Epithelial cell of proximal tubule (primary cell): Measurements from ENCODE around the gene PKHD1. TPM values are rescaled to one million over a fixed set of nuclear protein-coding genes. Genes with fewer than 3 reads are reported as not detected.
A peak's percentile ranks its signal among the peaks of the same experiment; 100 is the strongest.

Source experiments
- DNase-seq: peaks from one replicate; pipeline ENCODE4 v3.0.0-alpha.2; 2011; ENCODE audit warnings: low read depth
- H3K4me3 ChIP-seq: 2 replicates; pipeline ENCODE4 v1.5.1; 2011; ENCODE audit warnings: low read depth, mild to moderate bottlenecking, low read length
- total RNA-seq: library from RNA; depleted of rRNA; stranded (reverse); fragments of >200 nt; gene quantifications from 2 replicates; pipeline ENCODE4 v1.2.3, GENCODE V29; 2015
- TF ChIP-seq, protein P1 (sequence below): conservative IDR thresholded peaks from 2 replicates; pipeline ENCODE4 v1.5.1; 2012; ENCODE audit warnings: low read depth, mild to moderate bottlenecking, low read length

Gene PKHD1
- total RNA-seq, 1 donor from 2014 or later: 1.7 TPM

DNA sequence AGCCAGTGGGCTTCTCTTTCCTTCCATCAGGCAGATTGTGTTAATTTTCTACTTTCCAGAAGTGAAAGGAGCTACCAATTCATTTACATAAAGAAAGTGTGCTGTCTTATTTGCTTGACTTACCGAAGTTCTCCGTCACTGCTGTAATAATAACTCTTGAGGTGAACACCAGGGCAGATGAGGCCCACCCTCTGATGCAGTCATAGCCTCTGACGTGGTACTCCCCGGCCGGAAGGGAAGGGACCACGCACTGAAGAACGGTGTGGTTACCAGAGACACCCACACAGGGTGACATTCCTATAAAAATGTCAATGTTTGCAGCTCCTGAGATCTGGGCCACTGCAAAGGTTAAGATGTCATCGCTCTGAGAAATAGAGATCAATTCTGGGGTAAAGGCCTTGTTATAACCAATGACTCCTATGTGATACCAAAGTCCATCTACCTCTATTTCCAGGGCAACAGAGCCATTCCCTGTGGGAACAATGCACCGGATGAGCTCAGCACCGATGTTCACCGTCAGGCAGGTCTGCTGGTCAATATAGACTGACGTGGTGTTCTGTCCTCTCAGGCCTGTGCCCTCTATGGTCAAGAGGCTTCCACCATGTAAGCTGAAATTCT, 62.9 kb downstream of the PKHD1 start:
- TF ChIP-seq, protein P1, sequence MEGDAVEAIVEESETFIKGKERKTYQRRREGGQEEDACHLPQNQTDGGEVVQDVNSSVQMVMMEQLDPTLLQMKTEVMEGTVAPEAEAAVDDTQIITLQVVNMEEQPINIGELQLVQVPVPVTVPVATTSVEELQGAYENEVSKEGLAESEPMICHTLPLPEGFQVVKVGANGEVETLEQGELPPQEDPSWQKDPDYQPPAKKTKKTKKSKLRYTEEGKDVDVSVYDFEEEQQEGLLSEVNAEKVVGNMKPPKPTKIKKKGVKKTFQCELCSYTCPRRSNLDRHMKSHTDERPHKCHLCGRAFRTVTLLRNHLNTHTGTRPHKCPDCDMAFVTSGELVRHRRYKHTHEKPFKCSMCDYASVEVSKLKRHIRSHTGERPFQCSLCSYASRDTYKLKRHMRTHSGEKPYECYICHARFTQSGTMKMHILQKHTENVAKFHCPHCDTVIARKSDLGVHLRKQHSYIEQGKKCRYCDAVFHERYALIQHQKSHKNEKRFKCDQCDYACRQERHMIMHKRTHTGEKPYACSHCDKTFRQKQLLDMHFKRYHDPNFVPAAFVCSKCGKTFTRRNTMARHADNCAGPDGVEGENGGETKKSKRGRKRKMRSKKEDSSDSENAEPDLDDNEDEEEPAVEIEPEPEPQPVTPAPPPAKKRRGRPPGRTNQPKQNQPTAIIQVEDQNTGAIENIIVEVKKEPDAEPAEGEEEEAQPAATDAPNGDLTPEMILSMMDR: no peak
- H3K4me3 ChIP-seq: no peak overlapping the region
- no peak for DNase-seq

DNA sequence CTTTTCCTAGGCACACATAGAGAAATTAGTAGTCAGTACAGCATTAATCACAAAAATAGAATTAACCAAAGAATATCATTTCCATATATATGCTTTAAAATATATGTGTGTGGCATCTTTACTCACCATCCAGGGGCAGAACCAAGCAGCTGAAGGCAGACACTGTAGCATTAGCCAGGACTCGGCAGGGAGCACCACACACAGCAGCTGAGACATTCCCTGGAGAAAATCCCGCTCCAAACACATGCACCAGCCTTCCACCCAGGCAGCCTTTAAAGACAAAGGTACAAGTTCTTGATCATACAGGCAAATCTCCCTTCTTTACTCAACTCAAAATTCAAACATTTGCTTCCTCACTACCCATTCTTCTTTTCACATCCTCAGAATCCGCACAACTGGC, 64.7 kb downstream of the PKHD1 start:
- no peak overlapping the region for H3K4me3 ChIP-seq
- DNase-seq: no peak
- TF ChIP-seq, protein P1: no peak

DNA sequence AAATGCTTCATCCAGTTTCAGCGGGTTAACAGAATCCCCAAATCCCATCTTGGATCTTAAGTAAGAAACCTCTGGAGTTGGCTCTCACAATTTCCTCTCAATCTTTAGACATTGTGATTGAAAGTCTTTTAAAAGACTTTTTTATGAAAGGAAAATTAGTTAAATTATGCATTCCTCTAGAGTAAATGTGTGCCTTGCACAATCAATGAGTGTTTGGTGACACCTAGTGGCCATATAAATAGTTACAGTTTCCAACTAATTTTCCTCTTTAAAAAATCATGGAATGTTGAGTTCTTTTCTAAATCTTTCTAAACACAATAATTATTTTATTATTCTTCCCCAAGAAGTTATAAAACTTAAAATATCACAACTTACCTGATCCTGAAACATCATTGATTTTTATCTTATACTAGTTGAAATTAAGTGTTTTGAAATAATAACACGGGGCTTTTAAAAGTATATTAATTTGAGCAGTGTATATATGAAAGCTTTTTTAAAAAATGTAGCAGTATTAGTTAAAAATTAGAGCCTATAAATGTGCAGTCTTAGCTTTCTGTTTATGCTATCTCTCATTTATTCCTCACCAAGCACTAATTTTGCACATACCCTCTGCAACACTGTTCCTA, 66.4 kb downstream of the PKHD1 start:
- DNase-seq: no peak
- TF ChIP-seq, protein P1: peak; percentile 62
- H3K4me3 ChIP-seq: no peak overlapping the region

DNA sequence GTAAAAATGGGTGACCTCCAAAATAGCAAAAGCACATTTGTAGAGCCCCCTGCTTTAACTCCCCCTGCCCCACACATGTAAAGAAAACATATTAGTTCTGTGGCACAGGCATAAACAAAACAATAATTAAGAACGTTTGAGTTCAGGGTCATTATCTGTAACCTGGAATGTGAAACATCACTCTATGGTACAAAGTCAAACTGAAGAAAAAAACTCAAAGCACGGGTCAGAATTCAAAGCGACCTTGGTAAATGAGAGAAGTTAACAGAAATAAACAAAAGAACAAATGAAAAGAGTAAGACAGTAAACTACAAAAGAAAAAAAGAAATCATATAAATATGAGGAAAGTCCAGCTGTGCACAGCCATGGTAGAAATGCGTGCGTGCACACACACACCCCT, 67.5 kb downstream of the PKHD1 start:
- no peak overlapping the region for H3K4me3 ChIP-seq
- TF ChIP-seq, protein P1: no peak
- DNase-seq: no peak

DNA sequence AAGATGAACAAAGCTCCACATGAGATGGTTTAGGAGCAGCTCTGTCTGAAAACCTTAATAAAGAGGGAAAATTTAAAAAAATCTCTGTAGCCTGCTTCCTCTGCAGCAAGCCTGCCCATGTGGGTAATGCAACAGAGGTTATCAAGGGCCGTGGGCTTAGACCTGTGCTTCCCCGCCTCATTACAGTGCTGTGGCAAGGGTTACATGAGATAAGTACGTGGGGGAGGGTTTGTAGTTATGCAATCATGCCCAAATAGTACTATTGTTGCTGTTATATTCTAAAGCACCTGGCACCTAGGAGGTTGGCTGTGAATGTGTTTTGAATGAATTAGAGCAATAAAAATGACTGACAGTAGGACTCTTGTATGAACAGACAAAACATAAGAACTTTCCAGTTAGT, 68.3 kb downstream of the PKHD1 start:
- H3K4me3 ChIP-seq: no peak overlapping the region
- TF ChIP-seq, protein P1: no peak
- no peak for DNase-seq

DNA sequence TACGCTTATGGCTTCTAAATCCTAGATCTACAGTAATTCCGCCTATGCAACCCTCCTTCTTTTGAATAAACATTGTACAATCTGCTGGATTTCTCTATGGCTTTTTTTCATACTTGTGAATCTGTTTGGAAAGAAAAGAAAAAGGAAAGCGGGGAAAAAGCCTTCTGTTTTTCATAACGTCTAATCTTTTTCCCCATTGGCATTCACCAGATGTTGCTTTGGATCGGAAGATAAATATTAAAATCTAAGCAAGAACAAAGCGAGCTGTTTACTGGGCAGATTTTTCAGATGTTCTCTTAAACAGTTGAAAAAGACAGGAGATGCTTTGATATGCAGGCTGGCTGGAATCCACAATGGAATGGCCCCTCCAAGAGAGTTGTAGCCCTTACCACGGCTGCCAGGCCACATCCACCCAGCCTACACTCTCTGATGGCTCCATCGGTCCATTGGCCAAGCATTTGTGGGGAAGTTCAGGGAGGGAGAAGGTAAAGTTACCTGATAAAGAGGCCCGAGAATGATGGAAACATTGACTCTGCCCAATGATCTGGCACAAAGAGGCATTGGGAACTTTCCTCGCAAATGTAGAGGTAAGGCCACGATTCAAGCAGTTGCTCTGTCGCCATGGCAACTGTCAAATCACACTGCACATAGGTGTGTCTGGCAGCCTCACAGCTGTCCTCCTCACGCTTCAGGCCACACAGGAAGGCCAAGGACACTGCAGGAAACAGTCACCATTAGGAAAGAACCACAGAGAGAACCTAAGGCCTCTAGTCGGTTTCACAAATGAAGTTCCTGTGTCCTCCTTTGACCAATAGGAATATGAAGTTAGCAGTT, 70.3 kb downstream of the PKHD1 start:
- TF ChIP-seq, protein P1: no peak
- H3K4me3 ChIP-seq: no peak overlapping the region
- DNase-seq: no peak
